ENCODE results near the gene MPHOSPH6.

Gene MPHOSPH6

DNA sequence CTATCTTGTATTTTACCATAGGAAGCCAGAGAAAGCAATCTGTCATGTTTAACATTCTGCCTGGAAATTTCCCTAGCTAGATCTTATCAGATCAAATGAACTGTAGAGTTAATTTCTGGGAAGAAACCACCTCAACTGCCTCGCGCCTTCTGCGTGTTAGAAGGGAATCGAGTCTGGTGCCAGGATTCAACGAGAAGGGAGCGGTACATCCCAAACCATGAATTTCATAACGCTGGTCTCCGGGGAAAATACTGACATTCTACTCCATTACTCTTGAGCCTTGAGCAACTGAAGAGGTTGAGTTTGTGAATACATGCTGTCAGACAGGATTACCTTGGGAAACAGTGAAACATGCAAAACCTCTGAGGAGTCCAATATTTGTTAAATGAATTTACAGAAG lies 35.2 kb downstream of the MPHOSPH6 start:
- H3K4me3 ChIP-seq (ENCODE audit: low read length) = no peak overlapping the region
- 0 out of 2 replicates have a peak, but pooled peaks cover 3% of the 10 kb centered on the region for H3K36me3 ChIP-seq (ENCODE audit: control insufficient read depth, low read length)
- no peaks in the 10 kb centered on the region for H3K4me1 ChIP-seq (ENCODE audit: control insufficient read depth, low read length)
- TF ChIP-seq CTCF (IDR thresholded peaks at IDR 0.05; ENCODE audit: low read depth, low read length, poor library complexity, severe bottlenecking) (no peak), EZH2phosphoT487 (IDR thresholded peaks at IDR 0.05; ENCODE audit: borderline replicate concordance, low read length) (no peak)
- H3K4me2 ChIP-seq (ENCODE audit: low read length) = no peak overlapping the region
- no peaks in the 10 kb centered on the region for H3K27me3 ChIP-seq (ENCODE audit: control insufficient read depth, low read length)
- H3K9me2 ChIP-seq (replicated peaks; ENCODE audit: control insufficient read depth, low read length) = no peaks in the 10 kb centered on the region
- no peaks in the 10 kb centered on the region for H3K79me2 ChIP-seq (ENCODE audit: control insufficient read depth, low read length)
- no peaks in the 10 kb centered on the region for H3F3A ChIP-seq (ENCODE audit: control insufficient read depth, insufficient read depth)
- H3K9me3 ChIP-seq (ENCODE audit: control insufficient read depth, insufficient read depth, low read length) = no peaks in the 10 kb centered on the region
- no peaks in the 10 kb centered on the region for H4K20me1 ChIP-seq (ENCODE audit: control insufficient read depth, insufficient read depth, low read depth, low read length)
- no peak overlapping the region for H3K27ac ChIP-seq (ENCODE audit: low read depth, low read length)

DNA sequence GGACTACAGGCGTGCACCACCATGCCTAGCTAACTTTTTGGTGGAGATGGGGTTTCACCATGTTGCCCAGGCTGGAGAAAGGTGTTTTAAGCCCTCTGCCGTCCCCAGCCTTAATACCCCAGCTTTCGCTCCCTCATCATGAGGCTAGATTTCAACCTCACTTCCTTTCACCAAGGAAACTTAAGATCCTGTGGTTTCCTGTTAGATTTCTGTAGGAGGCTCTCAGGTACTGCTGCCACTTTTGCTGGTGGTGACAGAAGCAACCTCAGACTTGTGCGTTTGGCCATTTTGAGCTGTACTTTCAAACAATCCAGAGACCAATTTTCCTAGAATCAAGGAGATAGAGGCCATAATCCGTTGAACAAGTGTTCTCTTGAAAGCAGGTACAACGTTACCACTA lies 36.2 kb downstream of the MPHOSPH6 start:
- Histone ChIP-seq H3K4me2 (ENCODE audit: low read length) (no peak overlapping the region), H3K9me2 (replicated peaks; ENCODE audit: control insufficient read depth, low read length) (no peaks in the 10 kb centered on the region), H4K20me1 (ENCODE audit: control insufficient read depth, insufficient read depth, low read depth, low read length) (no peaks in the 10 kb centered on the region), H3K9me3 (ENCODE audit: control insufficient read depth, insufficient read depth, low read length) (no peaks in the 10 kb centered on the region), H3K4me3 (ENCODE audit: low read length) (no peak overlapping the region), H3K36me3 (ENCODE audit: control insufficient read depth, low read length) (0 out of 2 replicates have a peak, but pooled peaks cover 3% of the 10 kb centered on the region), H3K4me1 (ENCODE audit: control insufficient read depth, low read length) (no peaks in the 10 kb centered on the region), H3F3A (ENCODE audit: control insufficient read depth, insufficient read depth) (no peaks in the 10 kb centered on the region), H3K27me3 (ENCODE audit: control insufficient read depth, low read length) (no peaks in the 10 kb centered on the region), H3K79me2 (ENCODE audit: control insufficient read depth, low read length) (no peaks in the 10 kb centered on the region), H3K27ac (ENCODE audit: low read depth, low read length) (no peak overlapping the region)
- TF ChIP-seq EZH2phosphoT487 (IDR thresholded peaks at IDR 0.05; ENCODE audit: borderline replicate concordance, low read length) (no peak), CTCF (IDR thresholded peaks at IDR 0.05; ENCODE audit: low read depth, low read length, poor library complexity, severe bottlenecking) (no peak)

DNA sequence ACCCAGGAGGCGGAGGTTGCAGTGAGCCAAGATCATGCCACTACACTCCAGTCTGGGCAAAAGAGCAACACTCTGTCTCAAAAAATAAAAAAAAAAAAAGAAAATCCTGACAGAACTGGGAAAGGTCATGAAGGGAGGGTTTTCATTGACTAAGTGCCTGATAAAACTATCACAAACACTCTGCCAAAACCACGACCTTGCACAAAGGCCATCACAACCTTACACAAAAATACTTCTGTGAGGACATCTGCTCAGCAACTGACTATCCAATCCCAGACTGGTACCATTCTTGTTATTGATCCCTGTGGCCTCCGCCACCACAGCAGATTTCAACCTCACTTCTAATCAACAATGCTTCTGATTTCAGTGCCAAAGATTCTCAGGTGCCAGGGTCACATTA lies 40.1 kb downstream of the MPHOSPH6 start:
- Histone ChIP-seq H3K9me3 (ENCODE audit: control insufficient read depth, insufficient read depth, low read length) (no peaks in the 10 kb centered on the region), H3K4me3 (ENCODE audit: low read length) (no peak overlapping the region), H3K9me2 (replicated peaks; ENCODE audit: control insufficient read depth, low read length) (no peaks in the 10 kb centered on the region), H3K36me3 (ENCODE audit: control insufficient read depth, low read length) (no peaks in the 10 kb centered on the region), H4K20me1 (ENCODE audit: control insufficient read depth, insufficient read depth, low read depth, low read length) (no peaks in the 10 kb centered on the region), H3F3A (ENCODE audit: control insufficient read depth, insufficient read depth) (no peaks in the 10 kb centered on the region), H3K4me1 (ENCODE audit: control insufficient read depth, low read length) (no peaks in the 10 kb centered on the region), H3K79me2 (ENCODE audit: control insufficient read depth, low read length) (no peaks in the 10 kb centered on the region), H3K27ac (ENCODE audit: low read depth, low read length) (no peak overlapping the region), H3K27me3 (ENCODE audit: control insufficient read depth, low read length) (no peaks in the 10 kb centered on the region), H3K4me2 (ENCODE audit: low read length) (no peak overlapping the region)
- TF ChIP-seq CTCF (IDR thresholded peaks at IDR 0.05; ENCODE audit: low read depth, low read length, poor library complexity, severe bottlenecking) (no peak), EZH2phosphoT487 (IDR thresholded peaks at IDR 0.05; ENCODE audit: borderline replicate concordance, low read length) (no peak)

- no peaks in the 10 kb centered on the region for H3K36me3 ChIP-seq (ENCODE audit: control insufficient read depth, low read length)
- no peaks in the 10 kb centered on the region for H3K9me3 ChIP-seq (ENCODE audit: control insufficient read depth, insufficient read depth, low read length)
- no peak overlapping the region for H3K4me3 ChIP-seq (ENCODE audit: low read length)
- no peaks in the 10 kb centered on the region for H3K4me1 ChIP-seq (ENCODE audit: control insufficient read depth, low read length)
- no peaks in the 10 kb centered on the region for H3K79me2 ChIP-seq (ENCODE audit: control insufficient read depth, low read length)
- H3K27ac ChIP-seq (ENCODE audit: low read depth, low read length) = no peak overlapping the region
- no peak overlapping the region for H3K4me2 ChIP-seq (ENCODE audit: low read length)
- TF ChIP-seq CTCF (IDR thresholded peaks at IDR 0.05; ENCODE audit: low read depth, low read length, poor library complexity, severe bottlenecking) = no peak
- H4K20me1 ChIP-seq (ENCODE audit: control insufficient read depth, insufficient read depth, low read depth, low read length) = no peaks in the 10 kb centered on the region
- no peaks in the 10 kb centered on the region for H3K9me2 ChIP-seq (replicated peaks; ENCODE audit: control insufficient read depth, low read length)
- H3F3A ChIP-seq (ENCODE audit: control insufficient read depth, insufficient read depth) = no peaks in the 10 kb centered on the region
- no peaks in the 10 kb centered on the region for H3K27me3 ChIP-seq (ENCODE audit: control insufficient read depth, low read length)
These were observed 45.4 kb downstream of the MPHOSPH6 start for GRCh38 chr16:82124651-82125050.
